B cell (primary cell): Measurements from ENCODE around the gene HAPLN1.

ENCODE experiments used
- CTCF ChIP-seq: fragments of 200-600 bp; IDR thresholded peaks from one replicate; pipeline ENCODE4 v1.8.0; 2022; ENCODE audit warnings: antibody characterized with exemption, mild to moderate bottlenecking
- EZH2 ChIP-seq: IDR thresholded peaks from 2 replicates; pipeline ENCODE4 v1.6.1; 2012; ENCODE audit warnings: borderline replicate concordance, low read depth, mild to moderate bottlenecking, moderate library complexity, low read length; ENCODE audit not compliant: insufficient read depth, poor library complexity, severe bottlenecking

GRCh38 chr5:83744821-83745220 lies 24.2 kb upstream of the HAPLN1 start:
- TF ChIP-seq CTCF (no peak), EZH2 (no peak)
